NCI-H1048 (cell line): ENCODE data around the gene SCD5.

Experiments used
- DNase-seq: peaks from one replicate; lab custom pipeline; 2025; lab: John Stamatoyannopoulos, UW

The SCD5 gene

GRCh38 chr4:82797040-82797404 is 1.6 kb downstream of the SCD5 start:
- no peak for DNase-seq

- no peak for DNase-seq
Observed at GRCh38 chr4:82792912-82793649, 5.5 kb downstream of the SCD5 start.

DNA sequence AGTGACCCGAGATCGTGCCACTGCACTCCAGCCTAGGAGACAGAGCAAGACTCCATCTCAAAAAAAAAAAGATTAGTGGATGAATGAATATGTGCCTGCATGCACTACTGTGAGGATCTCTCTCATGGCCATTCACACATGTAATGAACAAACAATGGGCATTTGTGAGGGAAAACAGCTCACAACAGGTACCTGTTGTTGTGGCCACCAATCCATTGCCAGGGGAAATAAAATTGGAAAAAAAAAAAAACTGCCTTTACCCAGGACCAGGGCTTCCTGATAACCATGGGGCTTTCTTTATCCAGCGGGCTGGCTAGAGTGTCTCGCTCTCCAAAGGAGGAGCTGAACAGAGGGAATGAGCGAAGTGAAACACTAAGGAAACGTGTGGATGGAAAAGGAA is 7.4 kb downstream of the SCD5 start:
- DNase-seq = no peak

GRCh38 chr4:82790060-82790660 is 8.4 kb downstream of the SCD5 start:
- DNase-seq = no peak

GRCh38 chr4:82789025-82789776 is 9.4 kb downstream of the SCD5 start:
- DNase-seq = no peak

DNA sequence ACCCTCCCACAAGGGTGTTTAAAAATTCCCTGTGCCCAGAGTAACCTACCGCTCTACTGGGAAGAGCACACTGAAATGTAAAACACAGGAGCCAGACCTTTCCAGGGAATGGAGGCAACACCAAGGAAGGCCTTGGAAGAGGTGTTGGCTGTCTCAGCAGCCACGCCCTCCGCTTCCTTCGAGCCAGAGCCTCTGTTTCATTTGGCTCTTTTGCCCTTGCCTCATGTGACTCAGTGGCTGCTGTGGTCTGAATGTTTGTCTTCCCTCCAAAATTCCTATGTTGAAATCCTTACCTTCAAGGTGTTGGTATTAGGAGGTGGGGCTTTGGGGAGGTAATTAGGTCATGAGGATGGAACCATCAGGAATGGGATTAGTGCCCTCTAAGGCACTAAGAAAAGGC is 11.3 kb downstream of the SCD5 start:
- DNase-seq = no peak

DNA sequence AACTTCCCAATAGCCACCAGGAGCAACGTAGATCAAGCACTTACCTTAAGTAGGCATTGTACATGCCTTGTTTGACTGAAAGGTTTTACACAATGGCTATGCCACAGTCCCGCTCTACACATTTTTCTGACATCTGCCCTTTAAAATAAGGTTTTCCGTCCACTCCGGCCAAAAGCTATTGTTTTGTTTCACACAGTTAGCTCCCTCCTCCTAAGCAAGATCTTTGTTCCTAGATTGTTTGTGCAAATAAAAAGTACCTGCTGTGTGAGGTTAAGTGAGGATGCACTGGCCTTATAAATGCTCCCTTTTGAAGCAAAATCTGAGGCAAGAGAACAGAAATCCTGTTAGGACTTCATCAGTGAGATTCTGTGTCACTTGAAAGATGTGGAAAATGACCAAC is 11.8 kb downstream of the SCD5 start:
- DNase-seq = no peak

GRCh38 chr4:82785611-82786400 is 12.8 kb downstream of the SCD5 start:
- no peak for DNase-seq

DNA sequence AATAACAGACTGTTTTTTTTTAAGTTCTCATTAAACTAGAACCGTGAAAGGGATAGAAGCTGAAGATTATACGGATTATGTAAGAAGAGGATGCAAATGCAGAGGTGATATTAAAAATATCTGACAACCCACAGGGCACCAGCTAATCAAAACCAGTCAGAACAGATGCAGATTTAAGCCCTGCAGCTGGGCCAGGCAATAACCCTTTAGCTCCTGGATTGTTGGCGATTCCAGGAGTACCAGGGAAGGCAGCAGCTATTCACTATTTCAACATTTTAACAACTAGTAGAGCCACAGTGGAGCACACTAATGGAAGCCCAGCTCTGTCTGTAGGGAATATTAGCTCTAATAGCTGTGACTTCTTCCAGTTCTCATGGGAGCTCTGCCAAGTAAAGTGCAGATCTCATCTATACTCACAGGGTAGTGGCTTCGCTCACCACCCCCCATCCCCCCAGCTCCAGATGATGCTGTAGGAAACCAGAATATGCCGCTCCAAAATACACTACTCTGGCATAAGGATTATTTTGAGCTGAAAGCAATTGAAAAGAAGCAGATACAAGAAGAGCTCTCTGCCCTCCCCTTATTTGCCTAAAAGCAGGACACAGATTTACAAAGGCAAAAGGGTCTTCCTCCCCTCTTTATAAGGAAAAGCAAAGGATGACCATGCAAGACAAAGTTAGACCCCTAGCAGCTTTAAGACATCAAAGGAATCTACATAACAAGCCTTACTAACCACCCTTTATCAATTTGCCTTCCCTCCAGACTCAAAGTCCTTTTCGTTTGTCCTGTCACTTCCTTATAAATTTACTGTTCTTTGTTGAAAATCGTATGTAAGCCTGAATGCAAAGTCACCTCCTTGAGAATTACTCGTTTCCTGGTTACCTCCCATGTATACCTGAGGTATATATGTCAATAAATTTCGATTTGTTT is 13.7 kb downstream of the SCD5 start:
- no peak for DNase-seq

DNA sequence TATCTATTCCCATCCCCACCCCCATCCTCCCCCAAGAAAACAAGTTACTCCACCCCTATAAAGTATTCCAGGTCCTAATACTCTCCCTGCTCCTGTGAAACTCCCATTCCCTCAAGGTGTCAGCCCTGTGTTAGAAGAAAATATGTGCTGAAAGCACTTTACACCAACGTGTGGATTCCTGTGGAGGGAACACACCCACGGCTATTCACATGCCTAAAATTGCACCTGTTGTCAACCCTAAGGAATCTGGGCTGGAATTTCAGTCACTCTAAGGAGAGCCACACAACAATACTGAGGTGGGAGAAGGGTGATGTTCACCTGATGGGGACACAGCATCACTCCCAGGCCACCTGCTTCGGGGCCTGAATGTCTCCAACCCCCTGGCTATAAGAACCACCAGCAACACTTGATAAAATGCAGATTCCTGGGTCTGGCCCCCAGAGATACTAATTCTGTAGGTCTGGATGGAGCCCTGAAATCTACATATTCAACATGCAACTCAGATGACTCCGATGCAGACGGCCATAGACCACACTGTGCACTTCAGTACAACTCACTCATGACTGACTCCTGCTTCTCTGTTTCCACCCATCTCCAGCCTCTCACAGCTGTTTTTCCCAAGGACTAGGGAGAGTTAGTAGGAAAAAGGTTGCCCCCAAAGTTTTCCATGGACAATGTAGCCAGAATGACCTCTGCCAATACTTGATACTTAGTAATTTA is 15.8 kb downstream of the SCD5 start:
- no peak for DNase-seq

- peak; percentile 45 for DNase-seq
Observed at GRCh38 chr4:82780752-82781231, 17.8 kb downstream of the SCD5 start.

DNA sequence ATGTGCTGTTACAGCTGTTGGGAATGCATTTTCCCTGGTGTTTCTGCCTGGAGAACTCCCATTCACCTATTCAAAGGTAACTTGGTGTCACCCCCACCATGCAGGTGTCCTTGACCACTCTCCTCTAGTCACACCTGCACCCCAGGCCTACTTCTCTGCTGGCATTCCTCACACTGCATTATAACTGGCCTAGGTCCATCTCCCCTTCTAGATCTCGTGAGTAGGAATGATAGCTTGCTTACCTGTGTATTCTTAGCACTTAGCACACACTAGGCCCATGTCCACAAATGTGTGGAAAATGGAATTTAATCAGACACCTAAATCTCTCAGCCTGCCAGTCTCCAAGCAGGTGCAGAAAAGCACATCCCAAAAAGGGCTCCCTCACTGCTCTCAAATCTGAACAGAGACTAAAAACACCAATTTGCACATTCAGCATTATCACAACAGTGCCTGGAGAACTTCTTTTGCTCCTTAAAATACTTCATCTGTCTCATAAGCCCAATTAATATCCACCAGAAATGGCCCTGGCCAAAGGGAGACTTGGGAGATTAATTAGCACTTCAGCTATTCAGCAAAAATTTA is 18.3 kb downstream of the SCD5 start:
- DNase-seq = no peak

- no peak for DNase-seq
Observed at GRCh38 chr4:82779032-82779431, 19.6 kb downstream of the SCD5 start.

DNA sequence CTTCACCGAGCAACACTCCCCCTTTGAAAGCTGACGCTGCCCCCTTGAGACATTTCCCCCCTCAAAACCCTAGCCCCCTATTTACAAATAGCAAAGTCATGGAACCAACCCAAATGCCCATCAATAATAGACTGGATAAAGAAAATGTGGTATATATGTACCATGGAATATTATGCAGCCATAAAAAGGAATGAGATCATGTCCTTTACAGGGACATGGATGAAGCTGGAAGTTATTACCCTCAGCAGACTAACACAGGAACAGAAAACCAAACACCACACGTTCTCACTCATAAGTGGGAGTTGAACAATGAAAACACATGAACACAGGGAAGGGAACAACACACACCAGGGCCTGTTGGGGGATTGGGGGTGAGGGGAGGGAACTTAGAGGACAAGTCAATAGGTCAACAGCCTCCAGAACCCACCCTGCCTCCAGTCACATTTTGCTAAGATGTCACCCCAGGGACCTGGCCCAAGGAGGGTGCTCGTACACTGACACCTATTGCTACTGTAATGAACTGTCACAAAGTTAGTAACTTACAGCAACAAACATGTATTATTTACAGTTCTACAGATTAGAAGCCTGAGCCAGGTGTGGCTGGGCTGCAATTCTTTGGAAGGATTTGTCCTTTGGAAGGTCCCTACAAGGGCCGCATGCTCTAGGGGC is 20.6 kb downstream of the SCD5 start:
- DNase-seq = no peak

- no peak for DNase-seq
Observed at GRCh38 chr4:82776925-82777542, 21.6 kb downstream of the SCD5 start.

- no peak for DNase-seq
Observed at GRCh38 chr4:82775243-82775642, 23.4 kb downstream of the SCD5 start.

DNA sequence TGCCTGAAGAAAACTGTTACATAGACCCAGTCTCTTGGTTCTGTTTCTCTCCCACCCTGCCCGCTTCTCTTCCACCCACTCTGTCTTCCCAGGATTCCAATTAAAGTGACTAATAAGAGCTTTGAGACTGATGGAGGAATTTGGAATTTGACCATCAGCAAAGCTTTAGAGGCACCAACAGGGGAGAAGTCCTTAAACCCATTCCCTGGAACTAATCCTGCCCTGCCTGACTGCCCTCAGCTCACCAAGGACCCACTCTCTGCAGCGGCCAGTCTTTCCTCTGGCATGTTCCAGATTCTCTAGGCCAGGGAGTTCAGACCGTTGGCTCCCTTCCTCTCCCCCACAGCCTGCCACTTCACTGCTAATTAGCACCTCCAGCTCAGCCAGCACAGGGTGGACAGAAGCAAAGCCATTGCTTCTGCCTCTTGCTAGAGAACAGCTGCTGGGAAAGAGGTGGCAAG is 23.9 kb downstream of the SCD5 start:
- DNase-seq = no peak

DNA sequence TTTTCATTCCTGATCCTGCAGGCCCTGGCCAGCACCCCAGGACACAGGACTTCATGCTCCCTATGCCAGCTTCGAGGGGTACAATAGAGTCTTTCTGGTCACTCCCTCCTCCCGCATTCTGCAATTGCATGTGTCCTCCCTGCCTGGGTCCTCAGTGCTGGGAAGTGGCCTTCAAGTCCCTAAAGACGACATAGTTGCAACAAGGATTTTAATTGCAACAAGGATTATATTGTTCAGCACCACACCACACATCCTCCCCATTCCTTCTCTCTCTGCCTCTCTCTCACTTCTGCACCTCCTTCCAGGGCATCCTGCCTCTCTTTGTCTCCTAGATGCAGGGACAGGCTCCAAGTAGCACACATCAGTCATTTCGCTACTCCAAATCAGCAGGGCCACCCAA is 25.5 kb downstream of the SCD5 start:
- DNase-seq = no peak

DNA sequence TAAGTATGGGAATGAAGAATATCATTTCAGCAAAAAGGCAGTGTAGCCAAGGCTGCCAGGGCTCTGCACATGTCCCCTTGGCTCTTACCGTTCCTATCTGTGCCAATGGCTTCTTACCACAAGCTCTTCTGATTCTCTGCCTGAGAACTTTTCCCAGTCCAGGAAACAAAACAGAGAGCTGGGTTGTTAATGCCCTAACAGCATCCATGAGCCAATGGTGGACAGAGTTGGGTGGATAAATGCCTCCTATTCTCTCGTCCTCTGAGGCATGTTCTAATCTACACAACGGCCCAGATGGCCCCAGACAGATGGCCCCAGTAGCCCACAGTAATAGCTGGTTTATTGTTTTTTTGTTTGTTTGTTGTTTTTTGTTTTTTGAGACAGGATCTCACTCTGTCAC is 28.0 kb downstream of the SCD5 start:
- DNase-seq = no peak
